ENCODE measurements around the gene EXOC6B. TPM values are rescaled to one million over a fixed set of nuclear protein-coding genes. Genes with fewer than 3 reads are reported as not detected.

Gene EXOC6B
- total RNA-seq, 1 experiment from 2014 or later, result 40.1 TPM

- Histone ChIP-seq H2BK12ac (ENCODE audit: insufficient read length, low read depth, low read length) (no peak overlapping the region), H3K23me2 (ENCODE audit: insufficient read length, low read depth, low read length, poor library complexity, severe bottlenecking) (no peaks in the 10 kb centered on the region), H3K79me1 (ENCODE audit: insufficient read depth, low read depth, low read length, poor library complexity, severe bottlenecking) (no peaks in the 10 kb centered on the region), H3K23ac (ENCODE audit: insufficient read length, low read depth, low read length) (no peak overlapping the region), H3K27me3 (ENCODE audit: insufficient read depth, low read length) (no peaks in the 10 kb centered on the region; the same call in 1 of the 2 replicates), H2BK120ac (ENCODE audit: low read depth, low read length, poor library complexity, severe bottlenecking) (no peak overlapping the region), H4K20me1 (ENCODE audit: control insufficient read depth, insufficient read depth, insufficient read length) (no peaks in the 10 kb centered on the region), H3K9ac (ENCODE audit: extremely low read depth, insufficient read length, low read length) (no peak overlapping the region), H3K9me3 (ENCODE audit: control insufficient read depth, low read depth, low read length) (no peaks in the 10 kb centered on the region), H3K14ac (ENCODE audit: insufficient read depth, low read length) (no peak overlapping the region), H4K5ac (ENCODE audit: insufficient read length, low read depth, low read length) (no peak overlapping the region), H3K27ac (ENCODE audit: insufficient read length, low read depth, low read length) (no peak overlapping the region), H4K91ac (ENCODE audit: insufficient read length, low read depth, low read length) (no peak overlapping the region), H2BK15ac (ENCODE audit: low read depth, low read length) (no peak overlapping the region), H2AK5ac (ENCODE audit: insufficient read length, low read length) (no peak overlapping the region), H3T11ph (ENCODE audit: low read length) (no peak overlapping the region), H3K18ac (ENCODE audit: insufficient read length, low read depth, low read length) (no peak overlapping the region), H3K4me2 (ENCODE audit: insufficient read depth, insufficient read length, low read length) (no peak overlapping the region), H3K56ac (ENCODE audit: insufficient read length, low read depth, low read length) (no peak overlapping the region), H2BK5ac (ENCODE audit: insufficient read length, low read length) (no peak overlapping the region), H3K79me2 (ENCODE audit: insufficient read depth, low read length) (no peaks in the 10 kb centered on the region), H3K4me1 (ENCODE audit: insufficient read depth, low read length) (no peaks in the 10 kb centered on the region; the same call in 1 of the 2 replicates), H2AFZ (ENCODE audit: low read length) (no peak overlapping the region), H4K8ac (replicated peaks; ENCODE audit: insufficient read length, low read depth, low read length) (no peak overlapping the region), H2BK20ac (ENCODE audit: low read depth, low read length, poor library complexity, severe bottlenecking) (no peak overlapping the region), H3K4ac (ENCODE audit: low read depth, low read length) (no peak overlapping the region)
- no peaks in the 10 kb centered on the region for H3K36me3 Mint-ChIP-seq (ENCODE audit: insufficient read depth in 1 of 3, low read depth in 3 of 3)
- no peak overlapping the region for H3K27ac Mint-ChIP-seq
- H3K9me3 Mint-ChIP-seq, result no peaks in the 10 kb centered on the region; a peak in 1 of 5 replicates
- TF ChIP-seq, protein P1, sequence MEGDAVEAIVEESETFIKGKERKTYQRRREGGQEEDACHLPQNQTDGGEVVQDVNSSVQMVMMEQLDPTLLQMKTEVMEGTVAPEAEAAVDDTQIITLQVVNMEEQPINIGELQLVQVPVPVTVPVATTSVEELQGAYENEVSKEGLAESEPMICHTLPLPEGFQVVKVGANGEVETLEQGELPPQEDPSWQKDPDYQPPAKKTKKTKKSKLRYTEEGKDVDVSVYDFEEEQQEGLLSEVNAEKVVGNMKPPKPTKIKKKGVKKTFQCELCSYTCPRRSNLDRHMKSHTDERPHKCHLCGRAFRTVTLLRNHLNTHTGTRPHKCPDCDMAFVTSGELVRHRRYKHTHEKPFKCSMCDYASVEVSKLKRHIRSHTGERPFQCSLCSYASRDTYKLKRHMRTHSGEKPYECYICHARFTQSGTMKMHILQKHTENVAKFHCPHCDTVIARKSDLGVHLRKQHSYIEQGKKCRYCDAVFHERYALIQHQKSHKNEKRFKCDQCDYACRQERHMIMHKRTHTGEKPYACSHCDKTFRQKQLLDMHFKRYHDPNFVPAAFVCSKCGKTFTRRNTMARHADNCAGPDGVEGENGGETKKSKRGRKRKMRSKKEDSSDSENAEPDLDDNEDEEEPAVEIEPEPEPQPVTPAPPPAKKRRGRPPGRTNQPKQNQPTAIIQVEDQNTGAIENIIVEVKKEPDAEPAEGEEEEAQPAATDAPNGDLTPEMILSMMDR (conservative IDR thresholded peaks at IDR 0.05), result no peak
- peaks cover 15 to 29% of the 10 kb centered on the region in 2 experiments for H3K4me1 Mint-ChIP-seq
- DNase-seq, result peak; percentile 19
- WGBS (ENCODE audit: extremely low coverage, insufficient read length, low lambda C conversion rate), result no CpG with 5 or more reads among the region's 10 CpGs
- no peak overlapping the region for H3K4me3 Mint-ChIP-seq
- H3K27me3 Mint-ChIP-seq (ENCODE audit: low read depth), result peaks cover 23% of the 10 kb centered on the region
Measured at GRCh38 chr2:72134408-72134996, 691.3 kb downstream of the EXOC6B start.
